Inflammatory macrophage (primary cell): ENCODE data around the gene AHCYL2.
"Not testable (repeated sequence)": the region's sequence is repeated elsewhere in the genome, so short reads cannot be mapped to it uniquely, and the experiment has no call there.

Experiments used
- DNase-seq, 2 donors: peaks; one replicate each; pipeline ENCODE4 v3.0.0-alpha.2; 2020 to 2022

AHCYL2 gene

DNA sequence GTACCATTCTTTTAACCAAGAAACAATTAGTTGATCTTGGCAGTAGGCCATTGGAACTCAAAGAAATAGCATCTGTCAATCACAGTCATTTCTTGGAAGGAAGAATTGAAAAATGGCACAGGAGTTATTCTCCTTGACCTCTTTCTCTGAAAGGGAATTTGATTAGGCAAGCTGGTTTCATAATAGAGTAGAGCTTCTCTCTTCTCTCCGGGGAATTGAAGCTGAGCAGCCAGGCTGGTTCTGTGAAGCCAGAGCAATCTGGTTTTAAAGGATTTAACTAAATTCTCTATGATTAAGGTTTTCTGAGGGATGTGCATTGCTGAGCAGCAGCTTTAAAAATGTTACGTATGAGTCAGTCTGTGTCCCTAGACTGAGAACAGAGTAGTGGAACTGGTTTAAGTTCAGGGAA is 70.2 kb downstream of the AHCYL2 start:
- DNase-seq: peak; percentile 27 to 36

DNA sequence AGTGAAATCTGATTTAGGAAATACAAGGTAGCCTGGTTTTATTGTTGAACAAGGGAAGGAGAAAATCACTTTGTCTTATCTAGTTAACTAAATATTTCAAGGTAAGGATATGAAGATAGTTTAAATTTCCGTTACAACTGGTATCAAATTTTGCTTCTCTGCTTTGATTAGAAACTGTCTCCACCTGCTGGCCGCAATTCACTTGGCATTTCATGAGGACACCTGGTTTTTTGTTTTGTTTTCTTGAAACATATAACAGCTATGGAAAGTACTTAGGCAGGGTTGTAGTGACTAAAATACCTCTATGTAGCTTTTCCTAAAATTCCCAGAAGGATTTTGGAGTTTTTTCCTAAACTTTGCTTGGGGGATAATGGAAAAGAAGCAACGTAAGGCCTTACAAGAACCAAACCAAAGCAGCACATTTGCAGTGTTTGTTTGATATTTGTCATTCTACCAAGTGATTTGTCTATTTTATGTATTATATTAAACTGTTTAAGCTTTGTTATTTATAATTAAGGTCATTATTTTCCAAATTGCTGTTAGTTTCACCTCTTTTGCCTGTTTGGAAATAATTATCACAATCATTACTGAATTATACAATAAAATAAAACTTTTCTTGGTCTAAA is 73.6 kb downstream of the AHCYL2 start:
- peak; percentile 19 to 37 for DNase-seq

DNA sequence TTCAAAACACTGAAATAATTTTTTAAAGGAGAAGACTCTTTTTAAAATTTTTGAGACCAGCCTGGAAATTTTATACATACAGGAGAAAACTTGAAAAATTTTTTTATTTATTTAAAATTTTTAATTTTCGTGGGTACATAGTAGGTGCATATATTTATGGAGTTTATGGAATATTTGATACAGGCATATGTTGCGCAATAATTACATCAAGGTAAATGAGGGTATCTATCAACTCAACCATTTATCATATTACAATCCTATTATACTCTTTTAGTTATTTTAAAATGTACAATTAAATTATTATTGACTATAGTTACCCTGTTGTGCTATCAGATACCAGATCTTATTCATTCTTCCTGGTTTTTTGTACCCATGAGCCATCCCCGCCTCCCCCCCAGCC is 75.1 kb downstream of the AHCYL2 start:
- DNase-seq: no peak

DNA sequence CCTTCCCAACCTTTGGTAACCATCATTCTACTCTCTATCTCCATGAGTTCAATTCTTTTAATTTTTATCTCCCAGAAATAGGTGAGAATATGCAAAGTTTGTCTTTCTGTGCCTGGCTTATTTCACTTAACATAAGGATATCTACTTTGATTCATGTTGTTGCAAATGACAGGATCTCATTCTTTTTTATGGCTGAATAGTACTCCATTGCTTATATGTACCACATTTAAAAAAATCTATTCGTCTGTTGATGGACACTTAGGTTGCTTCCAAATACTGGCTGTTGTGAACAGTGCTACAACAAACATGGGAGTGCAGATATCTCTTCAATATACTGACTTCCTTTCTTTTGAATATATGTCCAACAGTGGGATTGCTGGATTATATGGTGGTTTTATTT is 75.5 kb downstream of the AHCYL2 start:
- DNase-seq: not testable (repeated sequence)

DNA sequence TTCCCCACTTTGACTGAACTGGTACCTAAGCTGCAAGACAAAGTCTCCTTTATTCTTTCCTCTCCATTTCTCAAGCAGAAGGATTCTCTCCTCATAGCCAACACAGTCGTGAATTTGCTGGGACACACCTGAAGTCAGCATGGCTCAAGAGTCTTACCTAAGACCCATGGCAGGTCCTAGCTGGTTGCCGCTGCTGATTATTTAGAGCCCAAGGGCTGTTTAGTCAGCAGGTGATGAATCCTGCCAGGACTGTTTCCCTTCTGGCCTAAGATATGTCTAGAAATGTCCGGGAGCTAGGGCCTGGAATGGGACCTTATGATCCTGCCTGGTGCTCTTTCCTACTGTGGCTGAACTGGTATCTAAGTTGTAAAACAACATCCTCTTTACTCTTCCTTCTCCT is 82.8 kb downstream of the AHCYL2 start:
- no peak for DNase-seq

DNA sequence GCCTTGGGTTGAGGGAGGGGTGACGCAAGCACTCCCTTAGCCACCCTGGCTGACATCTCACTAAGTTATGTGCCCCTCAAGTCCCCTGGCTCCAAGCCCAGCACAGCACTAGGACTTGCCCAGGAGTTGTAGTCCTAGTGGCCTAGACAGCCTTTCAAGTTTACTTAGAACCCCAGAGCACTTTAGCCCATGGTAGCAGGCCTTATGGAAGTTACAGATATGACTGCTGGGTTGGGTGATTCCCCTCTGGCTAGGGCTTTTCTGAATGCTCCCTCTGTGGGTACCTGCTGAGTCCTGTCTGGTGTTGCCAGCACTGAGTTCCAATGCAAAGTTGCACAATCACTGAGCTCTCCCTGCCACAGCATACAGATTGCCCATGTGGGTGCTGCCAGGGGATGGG is 83.2 kb downstream of the AHCYL2 start:
- DNase-seq: no peak

DNA sequence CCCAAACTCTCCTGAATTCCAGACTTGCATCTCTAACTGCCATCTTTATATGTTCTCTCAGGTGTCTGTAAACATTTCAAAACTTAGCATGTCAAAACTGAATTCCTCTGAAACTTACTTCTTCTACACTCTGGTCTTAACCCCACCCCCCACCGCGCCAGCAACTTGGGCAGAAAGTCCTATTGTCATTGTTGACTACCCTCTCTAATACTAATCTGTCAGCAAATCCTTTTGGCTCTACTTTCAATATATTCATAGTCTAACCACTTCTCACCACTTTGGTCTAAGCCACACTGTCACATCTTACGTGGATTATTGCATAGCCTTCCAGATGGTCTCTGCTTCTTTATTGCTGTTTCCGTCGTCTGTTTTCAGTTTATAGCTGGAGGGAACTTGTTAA is 86.6 kb downstream of the AHCYL2 start:
- DNase-seq: no peak

DNA sequence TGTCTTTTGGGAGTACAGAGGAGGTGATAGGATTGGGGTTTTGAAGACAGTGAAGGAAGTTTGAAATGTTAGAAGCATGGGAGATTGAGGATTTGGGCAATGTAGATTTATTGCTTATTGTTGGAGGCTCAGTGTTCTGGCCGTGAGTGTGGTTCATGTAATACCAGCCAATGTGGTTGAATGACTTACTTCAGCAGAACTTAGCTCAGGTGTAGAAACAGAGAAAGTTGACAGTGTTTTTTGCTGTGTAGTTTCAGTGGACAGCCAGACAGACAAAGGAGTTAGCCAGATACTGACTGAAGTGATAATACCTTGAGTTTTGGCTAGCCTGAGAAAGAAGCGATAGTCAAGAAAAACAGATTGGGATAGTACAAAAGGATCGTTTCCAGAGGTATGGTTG is 88.5 kb downstream of the AHCYL2 start:
- DNase-seq: no peak

DNA sequence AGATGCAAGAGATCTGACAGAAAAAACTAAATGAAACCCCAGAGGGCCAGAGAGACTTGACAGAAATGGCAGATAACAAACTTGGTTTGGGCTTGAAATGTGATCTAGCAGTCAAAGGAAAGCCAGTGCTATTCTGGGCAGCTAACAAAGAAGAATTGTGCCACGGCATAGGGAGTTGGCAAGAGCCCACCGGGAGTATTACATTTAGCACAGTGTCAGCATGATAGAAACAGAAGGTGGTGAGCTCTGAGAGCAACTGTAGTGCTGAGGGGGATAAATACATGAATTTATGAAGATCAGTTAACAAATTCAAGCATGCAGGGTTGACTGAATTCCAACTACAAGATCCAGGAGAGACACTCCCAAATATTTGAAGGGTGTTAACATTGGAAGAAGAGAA is 91.1 kb downstream of the AHCYL2 start:
- DNase-seq: no peak

DNA sequence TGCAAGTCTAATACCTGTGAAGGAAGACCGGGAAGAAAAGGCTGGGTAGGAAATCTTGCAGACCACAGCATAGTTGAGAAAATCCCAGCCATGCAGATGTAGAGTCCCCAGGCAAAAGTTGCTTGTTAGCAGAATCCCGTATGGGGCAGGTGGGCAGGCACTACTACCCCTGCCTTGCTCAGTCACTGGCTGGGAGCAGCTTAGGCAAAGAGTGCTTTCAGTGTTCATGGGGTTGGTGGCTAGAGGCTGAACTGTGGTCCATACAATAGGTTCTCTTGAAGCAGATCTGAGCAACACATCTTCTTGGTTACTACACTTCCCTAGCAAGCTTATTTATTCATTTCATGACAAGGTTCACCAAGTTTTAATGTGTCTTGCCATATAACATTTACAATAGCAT is 92.6 kb downstream of the AHCYL2 start:
- no peak for DNase-seq

DNA sequence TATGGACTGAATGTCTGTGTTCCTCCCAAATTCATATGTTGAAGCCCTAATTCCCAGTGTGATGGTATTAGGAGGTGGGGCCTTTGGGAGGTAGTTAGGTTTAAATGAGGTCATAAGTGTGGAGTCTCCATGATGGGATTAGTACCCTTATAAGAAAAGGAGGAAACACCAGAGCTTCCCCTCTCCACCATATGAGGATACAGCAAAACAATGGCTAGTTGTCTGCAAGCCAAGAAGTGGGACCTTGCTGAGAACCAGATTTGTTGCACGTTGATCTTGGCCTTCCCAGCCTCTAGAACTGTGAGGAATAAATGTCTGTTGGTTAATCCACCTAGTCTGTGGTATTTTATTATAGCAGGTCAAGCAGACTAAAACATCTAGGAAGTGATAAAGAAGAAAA is 102.2 kb downstream of the AHCYL2 start:
- no peak for DNase-seq

DNA sequence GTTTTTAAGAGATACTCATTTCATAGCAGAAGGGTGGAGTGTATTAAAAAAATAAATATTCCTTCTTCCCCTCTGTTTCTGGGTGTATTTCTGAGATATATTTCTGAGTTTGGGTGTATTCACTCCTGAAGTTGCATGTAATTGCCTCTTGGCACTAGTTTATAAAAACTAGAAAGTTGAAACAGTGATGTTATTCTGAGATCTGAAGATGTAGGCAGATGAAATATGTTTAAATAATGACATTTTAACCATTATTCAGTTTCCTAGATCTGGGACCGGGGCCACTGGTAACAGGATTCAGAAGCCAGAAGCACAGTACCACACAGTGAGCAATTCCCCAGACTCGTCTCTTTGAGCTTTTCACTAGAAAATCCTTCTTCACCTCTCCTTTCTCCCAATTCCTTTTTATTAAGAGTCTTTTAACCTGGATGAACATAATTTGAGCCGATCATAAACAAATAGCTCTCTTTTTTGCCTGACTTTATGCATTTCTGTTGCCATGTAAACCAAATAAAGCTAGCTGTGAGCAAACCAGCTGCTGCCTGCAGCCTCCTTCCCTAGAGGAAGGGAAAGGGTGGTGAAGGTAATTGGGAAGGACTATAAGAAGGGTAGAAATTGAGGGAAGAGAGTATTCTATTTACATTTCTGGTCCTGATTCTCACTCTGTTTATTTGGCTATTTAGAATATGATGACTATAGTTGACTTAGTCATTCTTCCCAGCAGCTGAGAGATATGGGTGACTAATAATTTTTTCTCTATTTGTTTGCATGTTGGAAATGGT is 107.6 kb downstream of the AHCYL2 start:
- DNase-seq: no peak

DNA sequence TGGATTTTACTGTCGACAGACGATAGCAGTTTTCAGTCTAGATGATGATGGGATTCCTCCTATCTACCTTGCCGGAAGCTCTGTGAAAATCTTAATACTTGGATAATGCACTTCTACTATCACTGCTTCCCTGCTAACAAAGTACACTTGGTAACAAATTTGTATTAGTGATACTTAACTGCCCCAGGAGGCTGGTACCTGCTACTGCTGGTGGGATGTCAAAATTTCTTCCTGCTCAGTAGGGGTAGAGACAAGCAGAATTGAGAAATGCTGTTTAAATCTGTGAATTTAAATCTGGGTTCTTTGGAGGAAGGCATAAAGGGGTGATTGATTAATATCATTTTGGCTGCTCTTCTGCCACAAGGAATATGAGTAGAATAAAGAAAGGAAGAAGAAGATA is 109.6 kb downstream of the AHCYL2 start:
- DNase-seq: no peak

DNA sequence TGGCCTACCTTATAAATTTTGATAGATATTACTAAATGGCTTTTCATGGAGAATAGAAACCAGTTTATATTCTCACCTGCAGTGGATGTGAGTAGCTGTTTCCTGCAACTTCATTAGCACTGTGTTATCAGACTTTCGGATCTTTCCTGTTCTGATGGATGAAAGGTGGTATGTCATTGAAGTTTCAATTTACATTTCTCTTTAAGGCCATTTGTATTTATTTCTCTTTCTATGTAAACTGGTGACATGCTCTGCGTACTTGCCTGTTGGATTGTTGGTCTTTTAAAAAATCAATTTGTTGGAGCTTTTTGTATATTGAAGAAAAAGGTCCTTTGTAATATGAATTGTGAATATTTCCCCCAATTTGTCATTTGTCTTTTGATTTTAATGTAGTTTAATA is 113.6 kb downstream of the AHCYL2 start:
- DNase-seq: no peak

DNA sequence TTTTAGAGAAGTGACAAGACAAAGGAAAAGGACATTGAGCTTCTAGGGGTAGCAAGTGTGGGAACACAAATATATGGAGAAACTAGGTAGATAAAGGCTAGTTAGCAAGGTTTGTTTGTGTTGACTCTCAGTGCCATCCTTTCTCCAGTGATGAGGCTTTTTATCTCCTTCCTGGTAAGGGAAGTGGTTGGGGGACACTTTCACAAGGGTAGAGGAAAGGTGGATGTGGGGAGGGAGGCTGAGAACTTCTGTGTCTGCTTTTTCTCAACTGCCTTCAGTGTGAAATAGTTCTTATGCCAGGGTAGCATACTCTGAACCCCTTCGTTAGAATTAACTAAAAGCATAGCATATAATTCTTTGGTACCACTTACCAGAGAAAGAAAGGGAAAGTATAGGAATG is 116.4 kb downstream of the AHCYL2 start:
- no peak for DNase-seq

DNA sequence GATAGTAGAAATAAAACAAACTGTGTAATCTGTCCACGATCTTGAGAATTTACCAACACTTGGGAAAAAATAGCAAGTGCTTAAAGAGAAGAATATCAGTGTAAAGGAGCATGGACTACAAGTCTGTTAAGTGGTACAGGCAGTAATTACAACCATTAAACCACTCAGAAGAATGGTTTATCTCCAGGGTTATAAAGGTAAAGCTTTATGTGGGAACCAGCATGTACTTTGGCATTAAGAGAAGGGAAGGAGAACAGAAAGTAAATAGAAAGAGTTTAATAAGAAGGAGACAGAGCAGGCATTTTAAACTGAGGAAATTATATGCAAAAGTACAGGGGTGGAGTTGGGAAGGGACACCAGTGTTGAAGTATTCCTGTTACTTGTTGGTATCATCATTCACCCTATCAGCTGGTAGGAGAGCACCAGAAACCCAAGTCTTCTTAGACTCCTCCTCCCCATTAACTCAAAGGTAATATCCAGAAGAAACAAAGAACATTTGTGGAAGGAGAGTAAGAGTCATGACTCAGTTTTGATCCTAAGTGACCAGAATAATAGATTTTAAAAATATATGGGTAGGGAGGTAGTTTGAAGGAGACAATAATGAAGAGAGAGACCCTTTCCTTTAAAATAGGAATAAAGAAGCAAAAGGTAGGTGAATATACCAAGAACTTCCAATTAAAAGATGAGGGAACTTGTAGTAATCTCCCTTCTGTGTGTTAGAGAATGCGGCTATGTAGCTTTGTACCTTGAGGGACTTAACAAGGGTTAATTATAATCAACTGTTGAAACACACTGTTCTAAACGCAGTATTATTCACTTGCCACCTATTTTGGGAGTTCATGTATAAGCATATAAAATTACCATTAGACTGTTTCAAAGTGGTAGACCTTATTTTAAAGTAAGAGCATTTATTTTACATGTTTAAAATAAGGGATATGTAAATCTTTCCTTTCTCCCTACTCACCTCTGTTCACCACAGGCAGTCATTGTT is 117.3 kb downstream of the AHCYL2 start:
- no peak for DNase-seq

DNA sequence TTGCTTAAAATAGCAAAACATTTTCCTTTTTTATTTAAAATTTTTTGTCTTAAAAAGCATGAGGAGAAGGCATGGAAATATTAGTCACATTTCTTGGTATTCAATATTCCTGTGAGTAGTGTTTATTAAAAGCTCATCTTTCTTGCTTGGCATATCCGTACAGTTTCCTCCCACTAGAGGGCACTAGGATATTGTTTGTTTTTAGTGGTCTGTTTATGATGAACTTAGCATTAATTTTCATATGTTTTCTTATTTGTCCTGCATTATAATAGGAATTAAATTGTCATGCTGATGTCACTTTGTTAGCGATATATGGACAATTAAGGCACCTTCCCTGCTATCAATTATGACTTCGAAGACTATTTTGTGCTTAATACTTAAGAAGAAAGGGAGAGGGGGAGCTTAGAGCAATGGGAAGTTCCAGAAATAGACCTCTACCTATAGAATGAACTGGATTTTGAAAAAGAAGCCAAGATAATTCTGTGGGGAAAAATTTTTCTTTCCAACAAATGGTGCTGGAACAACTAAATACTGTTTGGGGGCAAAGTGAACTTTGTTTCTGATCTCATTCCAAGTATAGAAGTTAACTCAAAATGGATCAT is 118.4 kb downstream of the AHCYL2 start:
- DNase-seq: peak; percentile 50 to 52

DNA sequence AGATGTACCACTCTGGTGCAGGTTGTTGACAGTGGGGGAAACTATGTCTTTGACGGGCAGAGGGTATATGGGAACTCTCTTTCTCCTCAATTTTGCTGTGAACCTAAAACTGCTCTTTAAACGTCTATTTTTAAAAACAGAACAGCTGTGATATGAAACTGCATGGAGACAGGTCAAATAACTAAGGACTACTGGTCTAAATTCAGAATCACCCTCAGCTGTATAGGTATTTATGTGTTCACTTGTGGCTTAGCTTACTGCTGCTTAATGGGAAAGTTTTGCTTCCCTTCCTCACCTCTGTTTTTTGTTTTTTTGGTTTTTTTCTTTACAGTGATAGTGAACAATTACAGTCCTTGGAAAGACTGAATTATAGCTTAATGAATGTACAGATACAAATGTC is 122.5 kb downstream of the AHCYL2 start:
- DNase-seq: no peak

DNA sequence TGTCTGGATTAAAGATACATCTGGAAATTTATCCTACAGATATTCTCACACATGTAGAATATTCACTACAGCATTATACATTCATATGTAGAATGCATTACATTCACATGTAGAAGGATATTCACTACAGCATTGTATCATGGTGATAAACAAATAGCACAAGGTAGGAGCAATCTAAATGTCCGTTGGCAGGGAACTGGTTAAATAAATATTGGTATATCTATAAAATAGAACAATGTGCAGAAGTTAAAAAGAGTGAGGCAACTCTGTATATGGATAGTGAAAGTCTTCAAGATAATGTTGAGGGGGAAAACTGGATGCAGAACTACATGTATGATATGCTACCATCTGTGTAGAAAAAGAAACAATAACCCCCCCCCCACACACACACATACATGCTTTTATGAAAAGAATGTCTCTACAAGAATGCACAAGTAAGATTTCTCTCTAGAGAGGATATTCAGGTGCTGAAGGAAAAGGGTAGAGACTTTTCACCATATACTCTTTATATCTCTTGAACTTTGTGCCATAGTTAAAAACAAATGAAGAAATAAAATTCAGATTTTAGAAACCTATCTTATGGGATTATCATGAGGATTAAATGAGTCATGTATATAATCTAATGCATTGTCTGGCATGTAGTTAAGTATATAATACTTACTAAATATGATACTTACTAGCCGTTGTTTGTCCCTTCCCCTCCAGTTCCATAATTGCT is 123.4 kb downstream of the AHCYL2 start:
- DNase-seq: no peak

DNA sequence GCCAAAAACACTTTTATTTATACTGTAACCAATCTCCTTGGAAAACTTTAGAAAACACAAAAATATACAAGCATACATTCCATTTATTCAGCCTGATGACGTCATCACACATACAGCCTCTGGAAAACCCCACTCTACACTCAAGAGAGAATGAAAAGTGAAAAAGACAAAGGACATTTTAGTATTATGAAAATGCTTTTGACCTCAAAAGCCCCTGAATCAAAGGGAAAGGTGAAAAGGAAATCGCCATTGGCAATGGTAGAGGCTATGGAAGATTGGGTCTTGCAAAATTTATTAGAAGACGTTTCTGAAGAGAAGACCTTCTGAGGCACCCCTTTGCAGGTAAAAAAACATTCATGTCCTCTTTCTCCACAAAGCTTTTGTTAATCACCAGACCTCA is 126.5 kb downstream of the AHCYL2 start:
- no peak for DNase-seq

DNA sequence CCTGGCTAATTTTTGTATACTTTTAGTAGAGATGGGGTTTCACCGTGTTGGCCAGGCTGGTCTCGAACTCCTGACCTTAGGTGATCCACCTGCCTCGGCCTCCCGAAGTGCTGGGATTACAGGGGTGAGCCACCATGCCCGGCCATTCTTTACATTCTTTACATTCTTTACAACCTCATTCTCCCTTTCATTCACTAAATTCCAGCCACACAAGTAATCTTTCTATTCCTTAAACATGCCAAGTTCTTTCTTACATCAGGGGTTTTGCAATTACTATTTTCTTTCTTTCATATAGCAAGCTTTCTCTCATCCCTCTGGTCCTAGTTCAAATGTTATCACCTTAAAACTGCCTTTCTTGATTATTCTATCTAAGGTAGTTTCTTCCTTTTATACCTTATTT is 128.3 kb downstream of the AHCYL2 start:
- not testable (repeated sequence) for DNase-seq
